SK-N-MC (cell line): ENCODE measurements around the gene PIGH.

Experiments used
- EZH2 ChIP-seq: fragments of 200-600 bp; sonication (generic); IDR thresholded peaks from one replicate; pipeline ENCODE4 v1.6.1; 2017; ENCODE audit warnings: antibody characterized with exemption
- FOXP2 ChIP-seq: optimal IDR thresholded peaks from 2 replicates; pipeline ENCODE3; 2011; ENCODE audit warnings: mild to moderate bottlenecking, moderate library complexity; ENCODE audit not compliant: insufficient read depth; ENCODE audit errors: extremely low read length, control extremely low read depth
- POLR2AphosphoS5 ChIP-seq: IDR thresholded peaks from 2 replicates; pipeline ENCODE4 v1.6.1; 2012; ENCODE audit warnings: mild to moderate bottlenecking, low read depth, low read length, borderline replicate concordance

- TF ChIP-seq POLR2AphosphoS5 (no peak), EZH2 (no peak), FOXP2 (no peak)
Measured at GRCh38 chr14:67630186-67630585, 30.1 kb upstream of the PIGH start.
